Measurements from ENCODE around the gene ZYG11B.

DNA sequence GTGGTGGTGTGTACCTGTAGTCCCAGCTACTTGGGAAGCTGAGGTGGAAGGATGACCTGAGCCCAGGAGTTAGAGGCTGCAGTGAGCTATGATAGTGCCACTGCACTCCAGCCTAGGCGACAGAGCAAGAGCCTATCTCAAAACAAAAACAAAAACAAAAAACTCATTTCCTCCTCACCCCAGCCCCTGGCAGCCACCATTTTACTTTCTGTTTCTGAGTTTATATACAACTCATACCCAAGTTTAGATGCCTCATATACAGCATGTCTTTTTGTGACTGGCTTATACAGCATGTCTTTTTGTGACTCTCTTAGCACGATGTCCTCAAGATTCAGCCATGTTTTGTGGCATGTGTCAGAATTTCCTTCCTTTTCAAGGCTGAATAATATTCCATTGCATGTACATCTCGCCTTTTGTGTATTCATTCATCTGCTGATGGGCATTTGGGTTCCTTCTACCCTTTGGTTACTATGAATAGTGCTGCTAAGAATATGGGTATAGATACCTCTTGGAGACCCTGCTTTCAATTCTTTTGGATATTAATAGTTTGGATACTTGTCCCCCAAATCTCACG lies 42.8 kb upstream of the ZYG11B start:
- TF ChIP-seq, protein P1, sequence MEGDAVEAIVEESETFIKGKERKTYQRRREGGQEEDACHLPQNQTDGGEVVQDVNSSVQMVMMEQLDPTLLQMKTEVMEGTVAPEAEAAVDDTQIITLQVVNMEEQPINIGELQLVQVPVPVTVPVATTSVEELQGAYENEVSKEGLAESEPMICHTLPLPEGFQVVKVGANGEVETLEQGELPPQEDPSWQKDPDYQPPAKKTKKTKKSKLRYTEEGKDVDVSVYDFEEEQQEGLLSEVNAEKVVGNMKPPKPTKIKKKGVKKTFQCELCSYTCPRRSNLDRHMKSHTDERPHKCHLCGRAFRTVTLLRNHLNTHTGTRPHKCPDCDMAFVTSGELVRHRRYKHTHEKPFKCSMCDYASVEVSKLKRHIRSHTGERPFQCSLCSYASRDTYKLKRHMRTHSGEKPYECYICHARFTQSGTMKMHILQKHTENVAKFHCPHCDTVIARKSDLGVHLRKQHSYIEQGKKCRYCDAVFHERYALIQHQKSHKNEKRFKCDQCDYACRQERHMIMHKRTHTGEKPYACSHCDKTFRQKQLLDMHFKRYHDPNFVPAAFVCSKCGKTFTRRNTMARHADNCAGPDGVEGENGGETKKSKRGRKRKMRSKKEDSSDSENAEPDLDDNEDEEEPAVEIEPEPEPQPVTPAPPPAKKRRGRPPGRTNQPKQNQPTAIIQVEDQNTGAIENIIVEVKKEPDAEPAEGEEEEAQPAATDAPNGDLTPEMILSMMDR (IDR thresholded peaks at IDR 0.05; ENCODE audit: low read length), result no peak
- TF ChIP-seq EZH2 (optimal IDR thresholded peaks at IDR 0.05; ENCODE audit: low read depth, low read length) (no peak), EZH2phosphoT487 (IDR thresholded peaks at IDR 0.05; ENCODE audit: low read length) (no peak)
